Lung (tissue), 12 donors: Measurements from ENCODE around the gene ROCK2. TPM values are rescaled to one million over a fixed set of nuclear protein-coding genes. Genes with fewer than 3 reads are reported as not detected.

Experiments used
- ATAC-seq: fragments of 200-7000 bp; cut with Tn5 transposase; one replicate; pipeline ENCODE4 v1.9.1; 2020; ENCODE audit warnings: moderate number of reproducible peaks; ENCODE audit not compliant: insufficient read depth, low FRiP score
- DNase-seq, 3 donors: peaks; one replicate each; pipeline ENCODE4 v3.0.0-alpha.2; 2013 to 2017
- H3K27ac ChIP-seq, 2 donors: one replicate each; pipeline ENCODE4 v1.5.1; 2013; ENCODE audit warnings: mild to moderate bottlenecking in 2 of 2, moderate library complexity in 2 of 2, control low read depth in 1 of 2, inconsistent platforms in 1 of 2, low read depth in 1 of 2, low read length in 1 of 2
- H3K27me3 ChIP-seq, 3 donors: one replicate each; pipeline ENCODE4 v1.5.1; 2013; ENCODE audit warnings: low read length in 2 of 3; ENCODE audit not compliant: control insufficient read depth in 3 of 3, insufficient read depth in 3 of 3
- H3K36me3 ChIP-seq, 4 donors: one replicate each; pipeline ENCODE4 v1.5.1; 2013; ENCODE audit warnings: low read length in 4 of 4, mild to moderate bottlenecking in 1 of 4, moderate library complexity in 1 of 4; ENCODE audit not compliant: control insufficient read depth in 4 of 4, insufficient read depth in 4 of 4
- H3K4me1 ChIP-seq, 5 donors: one replicate each; pipeline ENCODE4 v1.5.1; 2013; ENCODE audit warnings: low read length in 5 of 5, mild to moderate bottlenecking in 2 of 5, moderate library complexity in 1 of 5; ENCODE audit not compliant: control insufficient read depth in 5 of 5, insufficient read depth in 5 of 5
- H3K4me3 ChIP-seq: one replicate; pipeline ENCODE4 v1.5.1; 2013; ENCODE audit warnings: mild to moderate bottlenecking, control low read depth, moderate library complexity
- H3K9ac ChIP-seq, 2 donors: one replicate each; pipeline ENCODE4 v1.5.1; 2013; ENCODE audit warnings: low read length in 2 of 2, control low read depth in 1 of 2; ENCODE audit not compliant: insufficient read depth in 1 of 2
- H3K9me3 ChIP-seq, 4 donors: one replicate each; pipeline ENCODE4 v1.5.1; 2013; ENCODE audit warnings: low read length in 3 of 4, mild to moderate bottlenecking in 1 of 4, moderate library complexity in 1 of 4; ENCODE audit not compliant: control insufficient read depth in 4 of 4, insufficient read depth in 3 of 4
- CTCF ChIP-seq: IDR thresholded peaks from 2 replicates; pipeline ENCODE4 v1.5.1; 2012; ENCODE audit warnings: mild to moderate bottlenecking; ENCODE audit errors: control extremely low read depth, extremely low read depth
- WGBS, 2 donors: extraction: QIAGEN DNeasy Blood & Tissue Kit; methylation state at CpG; one replicate each; pipeline ENCODE4 v1.1.7; 2013; 5-methylcytosine and 5-hydroxymethylcytosine counted together
- polyA plus RNA-seq, 2 donors: library from polyadenylated mRNA; stranded (reverse); fragments of 200-250 nt; gene quantifications; one replicate each; pipeline ENCODE4 v1.2.1, GENCODE V29; 2013
- total RNA-seq, 2 donors: library from RNA; depleted of rRNA in 1 of 2; stranded (reverse); fragments of >200 nt in 1 of 2; gene quantifications; one replicate each; pipeline ENCODE4 v1.2.1, GENCODE V29; 2014 to 2021
- donor health status: control.
- donor health status: control.
- donor health status: Bipolar disorder and iron deficiency.
- donor health status: healthy.
- donor health status: DM: yes; HTN: yes; CAD: no.

The ROCK2 gene
- total and polyA plus RNA-seq, 4 donors, result 8.0 to 103 (median 28.7) TPM

GRCh38 chr2:11347403-11347959 is 3.0 kb upstream of the ROCK2 start:
- H3K9ac ChIP-seq, result no peak overlapping the region
- no peak for TF ChIP-seq CTCF
- no peak overlapping the region for H3K27ac ChIP-seq
- peaks cover 0 to 13% (median 3%) of the 10 kb centered on the region in 5 donors for H3K4me1 ChIP-seq
- ATAC-seq (no peak), DNase-seq (no peak)
- no peaks in the 10 kb centered on the region for H3K9me3 ChIP-seq
- no peaks in the 10 kb centered on the region for H3K36me3 ChIP-seq
- WGBS, 2 donors, result 93 to 97% methylated on average over 7 of the region's 7 CpGs
- H3K27me3 ChIP-seq, result no peaks in the 10 kb centered on the region
- no peak overlapping the region for H3K4me3 ChIP-seq

GRCh38 chr2:11346023-11346482 is 1.6 kb upstream of the ROCK2 start:
- Histone ChIP-seq H3K27ac (peak overlapping the region; percentile 47 to 48), H3K9ac (peak overlapping the region in 1 of 2 donors; percentile 90), H3K4me1 (peaks cover 2 to 24% (median 9%) of the 10 kb centered on the region in 5 donors), H3K4me3 (no peak overlapping the region), H3K9me3 (no peaks in the 10 kb centered on the region), H3K27me3 (no peaks in the 10 kb centered on the region), H3K36me3 (no peaks in the 10 kb centered on the region)
- ATAC-seq (no peak), DNase-seq (no peak)
- WGBS, 2 donors, result 88 to 92% methylated on average over 4 of the region's 4 CpGs
- no peak for TF ChIP-seq CTCF

- peak overlapping the region; percentile 98 to 100 for H3K27ac ChIP-seq
- H3K4me3 ChIP-seq, result peak overlapping the region; percentile 88
- H3K36me3 ChIP-seq, result no peaks in the 10 kb centered on the region
- H3K4me1 ChIP-seq, result peaks cover 2 to 28% (median 12%) of the 10 kb centered on the region in 5 donors
- H3K27me3 ChIP-seq, result no peaks in the 10 kb centered on the region
- peak in 2 of 3 donors; percentile 87 to 89 for DNase-seq
- TF ChIP-seq CTCF, result no peak
- H3K9ac ChIP-seq, result peak overlapping the region; percentile 74 to 90
- H3K9me3 ChIP-seq, result no peaks in the 10 kb centered on the region
- 1 to 2% methylated on average over 47 to 58 of the region's 58 CpGs for WGBS, 2 donors
- peak; percentile 65 for ATAC-seq
Measured at GRCh38 chr2:11344956-11345677, 681 bp upstream of the ROCK2 start.
